MM.1S (cell line): ENCODE measurements around the gene PAN3.

Experiments used
- DNase-seq: peaks from one replicate; pipeline ENCODE4 v3.0.0-alpha.2; 2015
- H2AFZ ChIP-seq: fragments of 300-600 bp; sonication (generic); 2 replicates; pipeline ENCODE4 v1.6.0; 2016; ENCODE audit warnings: antibody characterized with exemption, low read length
- H3F3A ChIP-seq: fragments of 300-600 bp; sonication (generic); 2 replicates; pipeline ENCODE4 v1.6.1; 2016; ENCODE audit warnings: mild to moderate bottlenecking, antibody characterized with exemption, low read length, moderate library complexity, mixed read lengths; ENCODE audit not compliant: insufficient read depth
- H3K27ac ChIP-seq: fragments of 300-600 bp; sonication (generic); 2 replicates; pipeline ENCODE4 v1.5.1; 2016; ENCODE audit warnings: mild to moderate bottlenecking, low read length
- H3K27me3 ChIP-seq: fragments of 300-600 bp; sonication (generic); replicated peaks from 2 replicates; pipeline ENCODE4 v1.6.0; 2016; ENCODE audit warnings: low read length; ENCODE audit not compliant: insufficient read depth
- H3K36me3 ChIP-seq: fragments of 300-600 bp; sonication (generic); replicated peaks from 2 replicates; pipeline ENCODE4 v1.6.1; 2016; ENCODE audit warnings: mild to moderate bottlenecking, low read length, mixed read lengths; ENCODE audit not compliant: insufficient read depth
- H3K4me1 ChIP-seq: fragments of 300-600 bp; sonication (generic); 2 replicates; pipeline ENCODE4 v1.6.1; 2016; ENCODE audit warnings: low read length, mixed read lengths
- H3K4me2 ChIP-seq: fragments of 300-600 bp; sonication (generic); 2 replicates; pipeline ENCODE4 v1.6.0; 2016; ENCODE audit warnings: low read depth, low read length
- H3K4me3 ChIP-seq: fragments of 300-600 bp; sonication (generic); 2 replicates; pipeline ENCODE4 v1.5.1; 2016; ENCODE audit warnings: low read length, mixed read lengths
- H3K79me2 ChIP-seq: fragments of 300-600 bp; sonication (generic); 2 replicates; pipeline ENCODE4 v1.6.1; 2016; ENCODE audit warnings: mixed run types, low read length, mixed read lengths
- H3K9ac ChIP-seq: fragments of 300-600 bp; sonication (generic); 2 replicates; pipeline ENCODE4 v1.6.1; 2016; ENCODE audit warnings: low read length, mixed read lengths
- H3K9me2 ChIP-seq: fragments of 300-600 bp; sonication (generic); replicated peaks from 2 replicates; pipeline ENCODE4 v1.6.1; 2016; ENCODE audit warnings: mild to moderate bottlenecking, low read length, mixed read lengths; ENCODE audit not compliant: insufficient read depth
- H3K9me3 ChIP-seq: fragments of 300-600 bp; sonication (generic); replicated peaks from 2 replicates; pipeline ENCODE4 v1.6.1; 2016; ENCODE audit warnings: mild to moderate bottlenecking, low read length, mixed read lengths; ENCODE audit not compliant: insufficient read depth
- H4K20me1 ChIP-seq: fragments of 300-600 bp; sonication (generic); 2 replicates; pipeline ENCODE4 v1.6.1; 2016; ENCODE audit warnings: mild to moderate bottlenecking, low read length, moderate library complexity, mixed read lengths; ENCODE audit not compliant: insufficient read depth
- CTCF ChIP-seq: fragments of 300-600 bp; sonication (generic); IDR thresholded peaks from 2 replicates; pipeline ENCODE4 v1.5.1; 2016; ENCODE audit warnings: antibody characterized with exemption, low read length, mixed read lengths
- EZH2 ChIP-seq: fragments of 300-600 bp; sonication (generic); optimal IDR thresholded peaks from 2 replicates; pipeline ENCODE3; 2017; ENCODE audit warnings: low read depth, mild to moderate bottlenecking, antibody characterized with exemption, low read length, mixed read lengths
- EZH2phosphoT487 ChIP-seq: fragments of 300-600 bp; sonication (generic); IDR thresholded peaks from 2 replicates; pipeline ENCODE4 v1.6.1; 2018; ENCODE audit warnings: antibody characterized with exemption, low read length

PAN3 gene

GRCh38 chr13:28131646-28132045, 6.7 kb upstream of the PAN3 start:
- Histone ChIP-seq H3K9me2 (no peaks in the 10 kb centered on the region), H3K9me3 (no peaks in the 10 kb centered on the region), H3K4me2 (no peak overlapping the region), H2AFZ (no peak overlapping the region), H3K79me2 (no peaks in the 10 kb centered on the region), H3K27ac (no peak overlapping the region), H4K20me1 (no peaks in the 10 kb centered on the region), H3K4me1 (no peaks in the 10 kb centered on the region), H3K9ac (no peak overlapping the region), H3K27me3 (no peaks in the 10 kb centered on the region), H3K4me3 (no peak overlapping the region), H3F3A (no peaks in the 10 kb centered on the region), H3K36me3 (no peaks in the 10 kb centered on the region)
- DNase-seq, result no peak
- TF ChIP-seq EZH2 (no peak), EZH2phosphoT487 (no peak), CTCF (no peak)

GRCh38 chr13:28136916-28137315, 1.4 kb upstream of the PAN3 start:
- H3K79me2 ChIP-seq, result peaks cover 27% of the 10 kb centered on the region
- no peak overlapping the region for H2AFZ ChIP-seq

GRCh38 chr13:28137596-28137995, 749 bp upstream of the PAN3 start:
- Histone ChIP-seq H4K20me1 (no peaks in the 10 kb centered on the region), H3K9ac (peak overlapping the region; percentile 85), H3K27me3 (no peaks in the 10 kb centered on the region), H3K4me1 (no peaks in the 10 kb centered on the region), H3K36me3 (no peaks in the 10 kb centered on the region), H3K9me2 (no peaks in the 10 kb centered on the region), H3F3A (peaks cover 4% of the 10 kb centered on the region), H2AFZ (peak overlapping the region; percentile 62), H3K4me3 (peak overlapping the region; percentile 61), H3K4me2 (peak overlapping the region; percentile 59), H3K9me3 (no peaks in the 10 kb centered on the region), H3K27ac (peak overlapping the region; percentile 91; the same call in 1 of the 2 replicates), H3K79me2 (peaks cover 34% of the 10 kb centered on the region)
- TF ChIP-seq CTCF, result no peak
- no peak for DNase-seq

More at GRCh38 chr13:28136916-28137315, 1.4 kb upstream of the PAN3 start:
- Histone ChIP-seq H3K9me2 (no peaks in the 10 kb centered on the region), H3K36me3 (no peaks in the 10 kb centered on the region), H3K9me3 (no peaks in the 10 kb centered on the region), H3K9ac (peak overlapping the region; percentile 85; the same call in 1 of the 2 replicates), H3K4me2 (peak overlapping the region; percentile 59), H3K4me3 (peak overlapping the region; percentile 61), H3F3A (peaks cover 4% of the 10 kb centered on the region), H3K4me1 (no peaks in the 10 kb centered on the region), H3K27me3 (no peaks in the 10 kb centered on the region), H3K27ac (no peak overlapping the region), H4K20me1 (no peaks in the 10 kb centered on the region)
- no peak for TF ChIP-seq EZH2phosphoT487
- TF ChIP-seq CTCF, result no peak
- no peak for TF ChIP-seq EZH2
- DNase-seq, result peak; percentile 13
